Right ventricle myocardium inferior (tissue), 1 donor: ENCODE results near the gene RFX2. TPM values are rescaled to one million over a fixed set of nuclear protein-coding genes. Genes with fewer than 3 reads are reported as not detected.

ENCODE experiments used
- ATAC-seq: fragments of 200-7000 bp; cut with Tn5 transposase; one replicate; pipeline ENCODE4 v1.9.1; 2020; ENCODE audit warnings: mild to moderate bottlenecking, moderate library complexity
- DNase-seq: peaks from one replicate; pipeline ENCODE4 v3.0.0; 2021; ENCODE audit errors: missing footprints
- intact Hi-C: fragments of 100-400 bp; cut with DNase I; formaldehyde crosslinking; loops from one replicate; pipeline ENCODE4 v1.11.0; 2022
- total RNA-seq: library from RNA; stranded (reverse); fragmentation: NEBNext Ultra II Directional; extraction: Animal tissue kit (Norgen Biotek cat#: 25700); gene quantifications from one replicate; pipeline ENCODE4 v1.2.1, GENCODE V29; 2021
- donor health status: DM: no; HTN: yes; CAD: no; lungs with severe emphysema.

The RFX2 gene
- total RNA-seq, 1 donor from 2014 or later, result 5.4 TPM

DNA sequence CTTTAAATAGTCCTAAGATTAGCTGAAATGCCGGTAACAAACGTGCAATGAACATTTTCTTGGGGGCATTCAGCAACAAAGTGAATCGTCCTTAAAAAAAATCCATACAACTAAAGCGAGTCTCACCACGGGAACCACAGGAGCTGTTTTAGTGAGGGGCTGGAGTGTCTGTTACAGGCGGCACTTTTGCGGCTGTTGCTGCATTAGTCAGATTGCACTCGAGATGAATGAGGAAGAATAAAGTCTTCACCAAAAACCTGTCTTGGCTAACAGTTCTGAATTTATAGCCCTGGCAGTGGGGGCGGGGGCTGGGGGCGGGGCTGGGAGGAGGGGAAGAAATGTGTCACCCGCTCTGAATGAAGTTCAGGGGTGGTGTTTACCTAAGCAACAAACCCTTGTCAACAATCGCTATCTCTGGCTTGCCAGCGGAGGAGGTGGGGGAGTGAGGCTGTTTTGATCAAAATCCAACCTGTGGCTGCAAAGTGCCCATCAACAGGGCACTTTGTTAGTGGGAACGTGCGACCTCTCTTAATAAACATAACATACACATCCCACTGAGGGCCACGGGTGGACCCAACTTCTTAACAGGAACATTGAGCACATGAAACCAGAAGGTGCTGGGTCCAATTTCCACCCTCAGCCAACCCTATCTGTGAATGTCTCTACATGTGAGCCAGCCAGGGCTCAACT is 44.5 kb downstream of the RFX2 start:
- intact Hi-C loops, result loop anchor here (1.0 to 2.0 kb wide), 4 partner anchors 9 to 207 kb away; partner anchors contain the start of gene RFX2
- peak; percentile 82 for DNase-seq
- ATAC-seq, result peak; percentile 75

- intact Hi-C loops, result no loop called here
- no peak for DNase-seq
- no peak for ATAC-seq
Measured at GRCh38 chr19:6064336-6065073, 45.8 kb downstream of the RFX2 start.

DNA sequence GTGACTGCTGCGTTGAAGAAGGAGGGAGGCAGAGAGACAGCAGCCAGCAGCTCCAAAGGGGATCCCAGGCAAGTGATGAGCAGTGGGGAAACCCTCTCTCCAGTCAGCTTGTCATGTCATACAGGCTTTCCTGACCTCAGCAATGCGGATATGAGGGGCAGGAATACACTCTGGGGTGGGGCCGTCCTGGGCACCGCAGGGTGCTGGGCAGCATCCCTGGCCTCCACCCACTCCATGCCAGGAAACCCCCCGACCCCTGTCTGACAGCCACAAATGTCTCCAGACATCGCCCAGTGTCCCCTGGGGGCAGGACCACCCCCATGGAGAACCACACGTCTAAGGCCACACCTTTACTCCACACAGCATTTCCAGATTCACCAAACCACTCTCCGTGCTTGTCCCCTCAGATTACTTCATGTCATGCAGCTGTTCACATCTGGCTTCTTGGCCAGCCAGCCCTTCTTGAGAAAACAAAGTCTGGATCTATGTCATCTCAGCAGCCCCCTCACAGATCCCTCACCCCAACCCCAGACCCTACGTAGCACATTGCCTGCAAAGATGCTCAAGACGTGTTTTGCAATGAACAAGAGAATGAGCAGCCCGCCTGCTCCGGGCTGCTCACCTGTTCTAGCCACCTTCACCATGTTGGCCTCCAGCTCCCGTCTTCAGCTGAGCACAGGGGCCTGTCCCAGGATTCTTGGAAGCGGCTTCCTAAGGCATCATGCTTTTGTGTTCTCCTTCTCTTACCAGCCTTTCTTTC is 46.5 kb downstream of the RFX2 start:
- DNase-seq (no peak), ATAC-seq (no peak)
- intact Hi-C loops, result no loop called here

DNA sequence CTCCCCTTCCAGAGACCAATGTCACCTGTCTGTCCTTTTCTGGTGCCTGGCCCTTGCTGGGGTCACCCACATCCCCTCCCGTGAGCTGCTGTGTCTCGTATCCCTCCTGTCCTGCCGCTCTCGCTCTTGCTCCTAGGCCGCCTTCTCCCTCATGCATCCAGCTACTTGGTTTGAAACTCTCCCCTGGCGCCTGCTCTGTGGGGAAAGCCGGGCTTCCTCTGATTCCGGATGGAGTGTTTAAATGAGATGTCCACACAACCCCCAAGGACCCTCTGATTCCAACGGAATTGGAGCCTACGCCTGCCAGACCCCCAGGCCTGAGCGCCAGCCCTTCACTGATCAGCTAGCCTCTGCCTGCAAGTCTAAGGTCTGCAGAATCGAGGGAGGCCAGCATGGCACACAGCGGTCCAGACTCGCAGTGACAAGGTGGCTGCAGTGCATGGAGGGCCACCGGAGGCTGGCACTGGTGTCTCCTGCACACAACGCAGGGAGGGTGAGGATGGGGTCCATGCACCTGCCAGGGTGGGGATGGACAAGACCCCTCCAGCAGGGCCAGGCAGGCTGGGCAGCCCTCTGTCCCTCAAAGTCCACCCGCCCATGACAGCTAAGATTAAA is 47.2 kb downstream of the RFX2 start:
- no peak for ATAC-seq
- no peak for DNase-seq
- intact Hi-C loops, result no loop called here

GRCh38 chr19:6062274-6062673 is 48.0 kb downstream of the RFX2 start:
- no peak for DNase-seq
- no peak for ATAC-seq
- intact Hi-C loops, result no loop called here

DNA sequence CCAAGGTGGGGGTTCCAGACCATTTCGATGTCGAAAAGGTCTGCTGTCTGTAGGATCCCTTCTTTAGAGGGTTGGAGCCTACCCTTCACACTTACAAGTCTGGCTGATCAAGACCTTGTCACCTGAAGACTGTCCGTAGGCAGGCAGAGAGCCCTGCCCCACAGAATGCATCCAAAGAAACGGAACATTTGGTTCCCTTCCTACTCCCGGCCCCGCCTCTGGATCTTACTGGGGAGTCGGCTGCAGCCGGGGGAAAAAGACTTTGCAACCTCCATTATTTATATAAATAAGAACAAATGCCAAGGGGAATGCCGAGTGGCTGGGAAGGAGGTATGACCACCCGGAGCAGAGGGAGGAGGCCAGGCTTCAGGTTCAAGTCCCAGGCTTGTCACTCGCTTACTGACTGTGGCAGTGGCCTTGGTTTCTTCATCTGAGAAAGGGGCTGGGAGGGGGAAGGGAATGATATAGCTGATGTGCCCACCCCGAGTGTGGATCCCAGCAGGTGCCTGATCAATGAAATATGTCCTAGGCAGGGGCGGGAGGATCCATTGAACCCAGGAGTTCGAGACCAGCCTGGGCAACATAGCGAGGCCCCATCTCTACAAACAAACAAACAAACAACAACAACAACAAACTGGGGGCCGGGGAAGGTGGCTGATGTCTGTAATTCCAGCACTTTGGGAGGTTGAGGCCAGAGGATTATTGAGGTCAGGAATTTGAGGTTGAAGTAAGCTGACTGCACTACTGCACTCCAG is 48.7 kb downstream of the RFX2 start:
- no peak for ATAC-seq
- no peak for DNase-seq
- intact Hi-C loops, result no loop called here

GRCh38 chr19:6060600-6061375 is 49.5 kb downstream of the RFX2 start:
- intact Hi-C loops, result no loop called here
- DNase-seq (no peak), ATAC-seq (no peak)

- intact Hi-C loops, result no loop called here
- ATAC-seq (no peak), DNase-seq (no peak)
Measured at GRCh38 chr19:6059988-6060599, 50.2 kb downstream of the RFX2 start.

DNA sequence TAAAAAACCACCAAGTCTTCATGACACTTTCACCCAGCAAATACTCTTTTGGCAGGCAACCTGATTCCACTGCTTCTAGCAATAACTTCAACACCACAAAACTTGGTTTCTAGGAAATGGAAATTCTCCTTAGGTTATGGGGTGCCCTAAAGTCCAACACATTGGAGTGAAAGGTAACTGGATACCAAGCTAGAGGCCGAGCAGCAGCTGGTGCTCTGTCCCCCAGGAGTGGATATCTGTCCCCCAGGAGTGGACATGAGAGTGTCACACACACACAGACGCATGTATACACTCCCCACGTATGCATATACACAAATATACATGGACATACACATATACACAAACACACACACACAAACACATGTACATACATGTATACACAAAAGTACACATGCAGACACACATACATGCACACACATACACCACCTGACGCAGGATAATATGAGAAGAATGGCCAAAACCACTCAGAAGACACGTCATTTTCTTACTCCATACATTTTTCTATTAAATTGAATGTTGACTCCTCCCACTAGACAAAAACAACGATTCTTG is 50.8 kb downstream of the RFX2 start:
- no peak for ATAC-seq
- DNase-seq, result no peak
- intact Hi-C loops, result no loop called here

GRCh38 chr19:6058518-6059201 is 51.6 kb downstream of the RFX2 start:
- no peak for ATAC-seq
- no peak for DNase-seq
- intact Hi-C loops, result no loop called here

DNA sequence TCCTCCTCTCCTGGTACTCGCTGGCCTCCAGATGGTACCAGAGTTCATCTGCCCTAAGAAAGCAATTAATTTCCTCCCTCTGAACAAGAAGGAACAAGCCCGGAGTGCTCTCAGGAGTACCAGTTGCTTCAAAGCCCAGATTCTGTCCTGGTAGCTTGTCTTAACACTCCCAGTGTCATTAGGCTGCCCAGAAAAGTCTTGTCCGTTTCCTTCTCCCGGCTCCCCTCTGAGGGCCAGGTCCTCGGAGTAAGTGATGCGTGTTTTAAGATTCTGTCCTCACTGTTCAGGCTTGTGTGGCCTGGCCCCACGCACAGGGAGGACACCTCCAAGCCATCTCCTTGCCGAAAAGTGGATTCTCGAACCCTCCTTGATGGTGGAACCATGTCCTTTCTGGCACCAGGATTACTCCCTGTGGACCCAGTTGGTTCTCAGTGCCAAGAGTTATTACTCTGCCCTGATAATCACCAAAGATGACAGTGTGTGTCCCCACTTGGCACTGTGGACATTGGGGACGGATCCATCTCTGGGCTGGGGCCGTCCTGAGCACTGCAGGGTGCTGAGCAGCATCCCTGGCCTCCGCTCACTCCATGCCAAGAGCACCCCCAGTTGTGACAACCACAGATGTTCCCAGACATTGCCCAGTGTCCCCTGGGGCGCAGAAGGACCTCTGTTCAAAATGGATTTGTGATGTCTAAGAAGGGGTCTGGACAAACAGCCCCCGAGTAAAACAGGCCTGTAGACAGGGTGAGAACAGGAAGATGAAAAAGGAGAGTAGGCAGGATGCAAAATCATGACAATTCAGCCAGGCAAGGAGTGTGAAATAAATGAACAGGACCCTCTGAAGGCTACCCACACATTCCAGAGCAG is 52.4 kb downstream of the RFX2 start:
- ATAC-seq (no peak), DNase-seq (no peak)
- intact Hi-C loops, result loop anchor here (1.0 kb wide), 2 partner anchors 8 to 52 kb away; partner anchors contain the start of gene RFX2

DNA sequence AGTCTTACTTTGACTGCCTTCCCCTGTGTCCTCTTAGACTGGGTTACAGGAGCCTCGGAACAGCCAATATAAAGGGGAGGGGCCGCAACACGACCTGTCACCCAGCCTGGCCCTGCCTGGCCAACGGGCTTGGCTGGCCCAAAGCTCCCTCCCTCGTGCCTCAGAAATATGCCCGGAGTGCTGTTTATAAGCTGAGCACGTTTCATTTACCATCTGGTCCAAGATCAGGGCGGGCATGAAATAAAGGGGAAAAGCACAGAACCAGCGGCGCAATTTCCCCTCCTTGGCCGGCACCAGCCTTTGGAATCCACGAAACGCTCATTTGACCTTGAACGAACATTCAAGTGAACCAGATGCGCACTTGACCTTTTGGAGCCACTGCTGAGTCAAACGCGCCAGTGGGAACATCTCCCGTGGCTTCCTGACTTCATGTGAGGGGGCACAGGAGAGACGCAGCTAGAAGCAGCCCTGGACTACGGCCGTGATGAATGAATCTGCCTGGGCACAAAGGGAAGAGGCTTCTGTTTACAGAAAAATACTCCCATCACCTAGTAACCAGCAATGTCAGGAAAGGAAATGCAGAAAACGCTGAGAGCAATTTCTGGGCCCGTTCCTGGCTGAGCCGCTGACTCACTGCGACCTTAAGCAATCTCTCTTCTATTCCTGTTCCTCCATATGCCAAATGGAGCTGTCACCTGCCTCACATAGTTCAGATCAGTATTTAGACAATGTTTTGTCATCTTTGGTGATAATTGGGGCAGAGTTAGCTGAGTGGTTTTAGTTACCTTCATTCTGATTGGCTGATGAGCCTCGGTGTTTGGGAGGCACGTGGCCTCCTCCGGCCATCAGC is 53.3 kb downstream of the RFX2 start:
- intact Hi-C loops, result loop anchor here (1.0 kb wide), 2 partner anchors 9 to 53 kb away; partner anchors contain the start of gene RFX2
- ATAC-seq, result peak; percentile 87
- DNase-seq, result peak; percentile 88

DNA sequence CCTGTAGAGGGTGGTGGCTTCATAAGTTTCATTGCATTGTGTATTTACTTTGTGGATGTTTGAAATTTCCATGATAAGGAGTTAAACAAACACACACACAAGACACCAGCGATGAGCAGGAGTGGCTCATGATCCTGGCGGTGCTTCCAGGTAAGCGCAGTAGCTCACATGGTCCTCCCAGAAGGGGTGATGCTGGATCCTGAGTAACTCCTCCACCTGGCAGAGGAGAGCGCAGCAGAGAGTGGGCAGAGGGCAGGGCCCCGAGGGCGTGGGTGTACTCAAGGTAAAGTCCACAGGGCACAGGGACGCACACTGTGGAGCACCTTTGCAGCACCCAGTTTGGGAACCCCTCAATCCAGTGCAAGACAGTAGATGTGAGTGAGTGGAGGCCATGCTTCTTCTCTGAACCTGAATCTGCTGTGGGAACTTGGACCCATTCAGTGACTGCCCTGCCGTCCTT is 54.0 kb downstream of the RFX2 start:
- intact Hi-C loops, result no loop called here
- ATAC-seq, result peak; percentile 1
- DNase-seq, result no peak

- intact Hi-C loops, result no loop called here
- ATAC-seq, result no peak
- DNase-seq, result no peak
Measured at GRCh38 chr19:6055013-6055795, 55.1 kb downstream of the RFX2 start.
